ENCODE measurements around the gene BANP.
"Not testable (repeated sequence)": the region's sequence is repeated elsewhere in the genome, so short reads cannot be mapped to it uniquely, and the experiment has no call there.

DNA sequence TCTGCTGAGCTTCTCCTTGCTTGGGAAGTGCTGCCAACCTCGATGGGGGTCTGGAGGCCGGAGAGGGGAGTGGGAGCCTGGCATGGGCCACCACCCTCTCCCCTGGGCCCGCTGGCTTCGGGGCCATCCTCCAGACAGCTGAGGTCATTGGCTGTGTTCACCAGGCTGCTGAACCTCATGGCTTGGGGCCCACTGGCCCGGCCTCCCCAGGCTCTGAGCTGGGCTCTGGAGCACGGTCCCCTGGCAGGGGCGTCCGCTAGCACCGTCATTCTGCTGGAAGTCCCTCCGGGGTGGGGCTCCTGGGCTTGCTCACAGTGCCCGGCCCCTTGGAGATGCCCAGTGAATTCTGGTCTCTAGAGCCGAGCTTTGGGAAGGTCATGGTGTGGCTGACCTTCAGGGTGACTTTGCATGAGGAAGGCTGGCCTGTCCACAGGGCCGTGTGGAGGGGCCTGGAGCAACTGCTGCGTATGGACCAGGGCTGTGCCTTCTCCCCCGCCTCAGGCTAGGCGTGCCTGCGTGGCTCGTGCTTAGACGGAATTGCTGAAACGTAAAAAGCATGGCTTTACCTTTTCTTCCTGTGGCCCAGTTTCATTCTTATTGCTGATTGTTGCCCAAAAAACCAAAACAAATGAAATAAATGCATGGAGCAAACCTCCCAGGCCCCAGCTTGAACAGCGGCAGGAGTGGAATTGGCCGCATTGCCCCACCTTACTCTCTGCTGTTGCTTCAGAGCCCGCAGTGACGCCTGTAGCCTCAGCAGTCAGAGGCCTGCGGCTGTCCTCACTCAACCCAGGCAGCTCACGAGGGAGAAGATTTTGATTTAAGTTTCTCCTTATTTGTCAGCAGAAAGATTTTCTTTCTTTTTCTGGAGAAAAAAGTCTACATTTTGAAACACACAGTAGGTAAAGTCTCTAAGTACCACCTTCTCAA, 70.1 kb downstream of the BANP start:
- TF ChIP-seq, protein P1, sequence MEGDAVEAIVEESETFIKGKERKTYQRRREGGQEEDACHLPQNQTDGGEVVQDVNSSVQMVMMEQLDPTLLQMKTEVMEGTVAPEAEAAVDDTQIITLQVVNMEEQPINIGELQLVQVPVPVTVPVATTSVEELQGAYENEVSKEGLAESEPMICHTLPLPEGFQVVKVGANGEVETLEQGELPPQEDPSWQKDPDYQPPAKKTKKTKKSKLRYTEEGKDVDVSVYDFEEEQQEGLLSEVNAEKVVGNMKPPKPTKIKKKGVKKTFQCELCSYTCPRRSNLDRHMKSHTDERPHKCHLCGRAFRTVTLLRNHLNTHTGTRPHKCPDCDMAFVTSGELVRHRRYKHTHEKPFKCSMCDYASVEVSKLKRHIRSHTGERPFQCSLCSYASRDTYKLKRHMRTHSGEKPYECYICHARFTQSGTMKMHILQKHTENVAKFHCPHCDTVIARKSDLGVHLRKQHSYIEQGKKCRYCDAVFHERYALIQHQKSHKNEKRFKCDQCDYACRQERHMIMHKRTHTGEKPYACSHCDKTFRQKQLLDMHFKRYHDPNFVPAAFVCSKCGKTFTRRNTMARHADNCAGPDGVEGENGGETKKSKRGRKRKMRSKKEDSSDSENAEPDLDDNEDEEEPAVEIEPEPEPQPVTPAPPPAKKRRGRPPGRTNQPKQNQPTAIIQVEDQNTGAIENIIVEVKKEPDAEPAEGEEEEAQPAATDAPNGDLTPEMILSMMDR (IDR thresholded peaks at IDR 0.05) = not testable (repeated sequence)
- TF ChIP-seq USF2 (CRISPR knock-in tag; IDR thresholded peaks at IDR 0.05); EMX1 (CRISPR knock-in tag; IDR thresholded peaks at IDR 0.05); HMGXB4 (CRISPR knock-in tag; IDR thresholded peaks at IDR 0.05); KAT7 (CRISPR knock-in tag; IDR thresholded peaks at IDR 0.05; ENCODE audit: borderline replicate concordance); ZNF423 (CRISPR knock-in tag; IDR thresholded peaks at IDR 0.05); ZNF263 (CRISPR knock-in tag; IDR thresholded peaks at IDR 0.05; ENCODE audit: low read depth): not testable (repeated sequence)

All from WTC11 (cell line).